HG02943 (cell line): ENCODE results near the gene MICAL3.
"Not testable (repeated sequence)": the region's sequence is repeated elsewhere in the genome, so short reads cannot be mapped to it uniquely, and the experiment has no call there.

ENCODE experiments used
- ATAC-seq: cut with Tn5 transposase; IDR thresholded peaks from one replicate; pipeline ENCODE4 v1.9.1; 2021; ENCODE audit warnings: mild to moderate bottlenecking, low read depth, moderate library complexity; ENCODE audit not compliant: unreplicated experiment

Gene MICAL3

DNA sequence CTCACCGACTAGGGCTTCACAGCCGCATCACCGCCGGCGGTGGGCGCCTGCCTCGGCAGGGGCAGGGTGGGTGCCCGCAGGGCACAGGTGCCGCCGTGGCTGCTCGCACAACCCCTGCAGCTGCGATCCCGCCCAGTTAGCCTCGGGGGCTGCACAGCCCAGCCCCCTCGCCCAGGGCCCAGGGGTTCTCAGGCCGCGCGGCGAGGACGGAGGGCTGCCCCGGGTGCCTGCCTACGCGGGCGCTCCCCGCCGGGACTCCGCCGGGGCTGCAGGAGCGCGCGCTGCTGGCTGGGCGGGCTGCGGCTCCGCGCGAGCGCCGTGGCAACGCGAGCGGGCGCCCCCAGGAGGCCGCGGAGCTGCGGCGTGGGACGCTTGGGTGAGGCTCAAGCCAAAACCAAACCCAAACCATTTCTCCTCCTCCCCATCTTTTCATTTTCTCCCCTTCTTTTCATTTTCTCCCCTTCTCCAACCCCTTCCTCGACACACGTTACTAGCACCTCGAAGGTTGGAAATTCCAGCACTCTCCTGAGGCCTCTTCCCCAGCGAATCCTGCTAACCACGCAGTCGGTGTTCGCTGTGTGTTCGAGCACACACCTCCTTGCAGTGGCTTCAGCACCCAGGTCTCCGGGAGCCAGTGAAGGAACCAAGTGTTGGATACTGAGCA lies at the start of gene MICAL3:
MICAL3 (minus strand) TSS at position 286 of the 664 bp plus-strand sequence. CDS start 117,749 bp downstream, outside the sequence.
- no peak for ATAC-seq

- not testable (repeated sequence) for ATAC-seq
Measured at GRCh38 chr22:18073927-18074326, 49.6 kb upstream of the MICAL3 start.

- ATAC-seq: no peak
Measured at GRCh38 chr22:18073467-18073866, 49.1 kb upstream of the MICAL3 start.

DNA sequence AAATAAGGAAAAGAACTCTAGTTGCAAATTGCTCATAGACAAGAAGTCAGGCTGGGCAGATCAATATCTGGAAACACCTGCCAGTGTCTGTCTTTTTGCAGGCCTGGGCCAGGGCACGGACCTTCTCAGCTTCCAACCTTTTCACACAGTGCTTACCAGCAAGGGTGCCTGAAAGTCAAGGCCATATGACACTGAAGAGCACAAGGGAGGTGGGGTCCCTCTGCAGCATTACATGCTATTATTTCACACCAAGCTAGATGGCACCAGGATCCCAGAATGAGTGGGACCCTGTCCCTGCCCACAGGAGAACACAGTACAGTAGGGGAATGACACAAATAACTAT lies 47.6 kb upstream of the MICAL3 start:
- no peak for ATAC-seq

DNA sequence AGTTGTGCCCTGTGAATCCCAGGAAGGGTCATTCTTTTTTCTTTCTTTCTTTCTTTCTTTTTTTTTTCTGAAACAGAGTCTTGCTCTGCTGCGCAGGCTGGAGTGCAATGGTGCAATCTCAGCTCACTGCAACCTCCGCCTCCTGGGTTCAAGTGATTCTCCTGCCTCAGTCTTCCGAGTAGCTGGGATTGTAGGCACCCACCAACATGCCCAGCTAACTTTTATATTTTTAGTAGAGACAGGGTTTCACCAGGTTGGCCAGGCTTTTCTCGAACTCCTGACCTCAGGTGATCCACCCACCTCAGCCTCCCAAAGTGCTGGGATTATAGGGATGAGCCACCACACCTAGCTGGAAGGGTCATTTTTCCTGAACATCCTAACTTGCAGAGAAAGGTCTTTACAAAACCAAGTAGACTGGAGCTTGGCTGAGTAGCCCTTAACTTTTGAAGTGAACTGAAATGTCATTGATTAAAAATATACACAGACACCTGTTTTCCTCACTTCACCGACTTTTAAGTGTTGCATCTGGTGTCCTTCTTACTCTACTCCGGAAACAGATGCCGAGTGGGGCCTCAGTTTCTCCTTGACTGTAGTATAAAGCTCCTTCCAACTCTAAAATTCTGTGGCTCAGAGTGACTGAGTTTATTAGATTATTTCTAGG lies 47.1 kb upstream of the MICAL3 start:
- not testable (repeated sequence) for ATAC-seq

DNA sequence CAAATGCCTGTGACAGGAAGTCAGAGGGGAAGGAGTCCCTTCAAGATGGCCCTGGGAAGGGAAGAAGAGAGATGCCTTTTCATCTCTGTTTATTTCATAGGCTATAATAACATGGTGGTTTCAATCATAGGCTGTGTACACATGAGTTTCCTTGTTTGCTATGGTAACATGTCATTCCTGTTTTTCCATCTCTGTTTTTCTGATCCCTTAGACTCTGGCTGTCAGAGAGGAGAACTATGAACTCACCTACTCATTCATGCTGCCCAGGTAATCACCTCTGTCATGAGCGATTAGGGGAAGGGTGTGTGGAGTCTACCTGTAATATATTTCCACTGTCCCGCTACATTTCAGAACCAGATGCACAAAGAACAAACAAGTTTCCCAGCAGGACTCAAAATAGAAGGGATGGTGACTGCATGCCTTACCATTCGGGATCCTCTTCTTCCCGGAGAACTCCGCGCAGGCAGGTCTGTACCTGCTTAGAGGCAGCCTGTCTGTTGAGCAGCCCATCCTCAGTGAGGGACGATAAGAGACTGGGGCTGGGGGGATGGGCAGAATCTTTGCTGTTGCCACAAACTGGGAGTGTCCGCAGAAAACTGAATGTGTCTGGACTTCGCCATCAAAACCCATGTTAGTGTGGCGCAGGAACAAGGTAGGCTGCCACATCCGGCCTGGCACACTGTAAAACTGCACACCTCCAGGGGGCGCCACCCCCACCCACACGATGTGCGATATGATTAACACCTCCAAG lies 46.4 kb upstream of the MICAL3 start:
- no peak for ATAC-seq

GRCh38 chr22:18070041-18070440 lies 45.7 kb upstream of the MICAL3 start:
- ATAC-seq: no peak

DNA sequence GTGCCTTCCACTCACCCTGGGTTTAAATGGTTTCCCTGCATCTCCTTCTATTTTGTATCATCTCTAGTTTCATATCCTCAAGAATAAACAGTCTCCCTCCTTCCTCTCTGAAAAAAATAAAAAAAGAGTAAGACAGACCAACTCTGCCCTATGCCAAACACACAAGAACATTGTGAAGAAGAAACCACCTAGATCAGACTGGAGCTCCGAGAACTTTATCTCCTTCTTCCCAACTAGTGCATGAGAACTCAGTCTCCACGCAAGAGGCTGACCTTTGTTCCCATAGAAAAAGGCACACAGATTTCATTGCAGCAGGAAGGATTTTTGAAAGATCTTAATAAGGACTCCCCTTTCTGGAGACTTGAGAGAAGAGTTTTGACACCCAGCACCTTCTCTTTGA lies 44.7 kb upstream of the MICAL3 start:
- no peak for ATAC-seq

- no peak for ATAC-seq
Measured at GRCh38 chr22:18068381-18068988, 44.1 kb upstream of the MICAL3 start.

DNA sequence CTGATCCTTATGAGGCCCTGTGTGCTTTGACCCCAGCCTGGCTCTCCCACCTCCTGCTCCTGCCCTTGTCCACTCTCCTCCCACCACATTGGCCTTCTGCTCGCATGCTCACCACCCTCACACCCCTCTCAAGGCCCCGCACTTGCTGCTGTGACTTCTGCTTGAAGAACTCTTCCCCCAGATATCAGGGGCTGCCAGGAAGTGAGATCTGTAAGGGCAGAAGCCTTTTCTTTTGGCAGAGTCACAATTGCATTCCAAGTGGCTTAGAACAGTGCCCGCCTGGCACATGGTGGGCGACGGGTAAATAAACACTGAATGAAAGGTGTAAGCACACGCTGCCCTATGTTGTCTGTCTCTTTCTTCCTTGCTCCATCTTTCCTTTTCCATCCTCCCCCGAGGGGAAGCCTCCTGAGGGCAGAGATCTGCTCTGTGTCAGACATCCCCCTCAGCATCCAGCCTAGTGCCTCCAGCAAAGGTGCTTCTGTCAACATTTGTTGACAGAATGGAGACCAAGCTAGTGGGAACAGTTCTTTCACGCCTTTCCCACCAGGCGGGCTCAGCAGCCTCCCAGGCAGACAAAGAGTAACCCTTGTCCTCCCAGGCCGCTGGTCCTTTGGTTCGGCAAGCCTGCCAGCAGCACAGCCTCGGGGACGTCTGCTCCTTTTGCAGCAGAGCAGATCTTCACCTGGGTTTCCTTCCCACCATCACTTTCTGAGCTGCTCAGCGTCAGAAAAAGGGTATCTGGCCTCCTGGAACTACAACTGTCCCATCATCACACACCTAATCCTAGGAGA lies 43.4 kb upstream of the MICAL3 start:
- ATAC-seq: no peak

GRCh38 chr22:18067121-18067520 lies 42.8 kb upstream of the MICAL3 start:
- ATAC-seq: no peak

- ATAC-seq: no peak
Measured at GRCh38 chr22:18066181-18066859, 42.0 kb upstream of the MICAL3 start.

DNA sequence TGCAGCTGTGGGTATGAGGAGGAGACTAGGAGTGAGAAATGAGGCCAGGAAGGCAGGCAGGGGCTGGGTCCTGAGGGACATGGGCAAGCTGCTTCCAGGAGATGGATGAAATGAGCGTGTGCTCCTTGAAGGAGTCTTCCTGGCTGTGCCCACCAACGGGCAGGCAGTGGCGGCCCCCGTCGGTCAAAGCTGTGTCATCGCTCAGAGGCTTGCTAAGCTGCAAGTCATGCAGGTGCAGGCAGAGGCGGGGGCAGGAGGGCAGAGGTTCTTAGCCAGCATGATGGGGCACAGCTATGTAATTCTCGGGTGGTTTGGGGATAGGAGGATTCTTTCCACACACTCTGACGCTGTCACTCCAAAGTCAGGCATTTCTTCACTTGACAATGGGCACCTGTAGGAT lies 40.9 kb upstream of the MICAL3 start:
- no peak for ATAC-seq

DNA sequence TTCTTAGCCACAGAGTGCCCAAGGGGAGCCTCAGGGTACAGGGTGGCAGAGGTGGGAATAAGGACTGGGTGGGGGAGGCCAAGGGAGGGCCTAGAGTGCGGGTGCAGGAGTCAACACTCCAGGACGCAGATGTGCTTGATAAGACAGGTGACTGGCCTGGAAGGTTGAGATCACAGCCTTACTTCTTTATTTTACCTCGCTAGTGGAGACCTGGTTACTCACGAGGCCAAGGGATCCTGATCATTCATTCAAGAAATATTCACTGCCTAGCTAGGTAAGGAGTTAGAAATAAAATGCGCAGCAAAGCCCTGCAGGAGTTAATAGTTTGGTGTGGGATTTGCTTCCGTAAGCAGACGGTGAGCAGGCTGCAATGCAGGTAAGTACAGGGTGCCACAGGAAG lies 40.3 kb upstream of the MICAL3 start:
- no peak for ATAC-seq

GRCh38 chr22:18063715-18064114 lies 39.4 kb upstream of the MICAL3 start:
- not testable (repeated sequence) for ATAC-seq

DNA sequence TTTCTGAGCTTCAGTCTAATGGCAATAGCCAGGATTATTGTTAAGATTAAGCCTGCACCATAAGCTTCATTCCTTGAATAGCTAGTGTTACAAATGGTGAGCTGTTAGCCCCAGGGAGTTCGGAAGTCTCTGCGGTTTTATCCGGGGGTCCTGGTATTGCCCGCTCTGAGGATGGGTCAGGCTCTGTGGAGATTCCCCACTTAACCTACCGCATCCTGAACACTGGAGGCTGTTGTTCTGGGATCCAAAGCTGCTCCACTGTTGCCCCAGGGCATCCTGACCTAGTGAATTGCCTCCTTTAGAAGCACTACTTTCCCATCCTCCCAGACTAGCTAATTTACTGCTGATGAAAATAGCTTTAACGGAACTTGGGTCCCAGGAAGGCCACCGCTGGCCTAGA lies 38.9 kb upstream of the MICAL3 start:
- no peak for ATAC-seq

DNA sequence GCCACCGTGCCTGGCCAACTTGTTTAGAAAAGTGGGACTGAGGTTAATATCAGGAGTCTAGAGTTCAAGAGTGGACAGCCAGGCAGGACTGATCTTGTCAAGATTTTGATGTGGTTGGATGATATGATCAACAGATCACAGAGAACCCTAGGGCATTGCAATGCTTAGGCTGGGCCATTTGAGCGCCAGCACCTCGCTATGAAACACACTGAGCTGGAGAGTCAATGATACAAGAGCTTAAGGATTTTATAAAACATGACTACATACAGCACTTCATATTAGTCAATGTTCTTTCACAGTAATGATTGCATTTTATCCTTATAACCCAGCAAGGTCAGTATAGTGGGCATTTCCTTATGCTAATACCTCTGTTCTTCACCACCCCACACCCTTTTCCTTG lies 38.1 kb upstream of the MICAL3 start:
- ATAC-seq: no peak

- no peak for ATAC-seq
Measured at GRCh38 chr22:18060646-18061620, 36.6 kb upstream of the MICAL3 start.

DNA sequence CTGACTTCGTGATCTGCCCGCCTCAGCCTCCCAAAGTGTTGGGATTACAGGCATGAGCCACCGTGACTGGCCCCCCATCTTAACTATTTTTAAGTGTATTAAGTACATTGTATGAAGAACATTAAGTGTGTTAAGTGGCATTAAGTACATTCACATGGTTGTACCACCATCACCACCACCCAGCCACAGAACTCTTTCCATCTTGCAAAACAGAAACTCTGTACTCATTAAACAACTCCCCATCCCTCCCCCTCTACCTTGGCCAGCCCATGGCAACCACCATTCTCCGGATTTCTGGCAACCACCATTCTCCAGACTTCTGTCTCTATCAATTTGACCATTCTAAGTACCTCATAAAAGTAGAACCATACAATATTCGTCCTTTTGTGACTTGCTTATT lies 35.6 kb upstream of the MICAL3 start:
- ATAC-seq: no peak
